SK-N-SH treated with all-trans-retinoic acid at 6 μM for 48 hours (cell line): ENCODE results near the gene OFD1.

Source experiments
- ARNTL ChIP-seq: fragments of 450-650 bp; formaldehyde crosslinking; IDR thresholded peaks from 2 replicates; pipeline ENCODE4 v1.5.0; 2020; ENCODE audit warnings: low read depth, mild to moderate bottlenecking, moderate library complexity, borderline replicate concordance
- GLIS3 ChIP-seq: fragments of 250-450 bp; sonication (Bioruptor Pico); IDR thresholded peaks from 2 replicates; pipeline ENCODE4 v1.5.0; 2020; ENCODE audit warnings: mild to moderate bottlenecking, moderate library complexity
- ISL1 ChIP-seq: fragments of 250-450 bp; sonication (Bioruptor Pico); IDR thresholded peaks from 2 replicates; pipeline ENCODE4 v2.1.2; 2022; ENCODE audit warnings: mild to moderate bottlenecking, moderate library complexity
- RARB ChIP-seq: fragments of 250-450 bp; sonication (Bioruptor Pico); IDR thresholded peaks from 2 replicates; pipeline ENCODE4 v1.8.0; 2021; ENCODE audit warnings: mild to moderate bottlenecking, moderate library complexity
- TOX ChIP-seq: fragments of 250-450 bp; sonication (Bioruptor Pico); IDR thresholded peaks from 2 replicates; pipeline ENCODE4 v1.8.0; 2021; ENCODE audit warnings: mild to moderate bottlenecking, moderate library complexity, borderline replicate concordance
- TSHZ2 ChIP-seq: fragments of 250-450 bp; sonication (Bioruptor Pico); IDR thresholded peaks from 2 replicates; pipeline ENCODE4 v1.5.0; 2020; ENCODE audit warnings: mild to moderate bottlenecking, moderate library complexity
- ZFP3 ChIP-seq: fragments of 250-450 bp; sonication (Bioruptor Pico); IDR thresholded peaks from 2 replicates; pipeline ENCODE4 v1.5.0; 2020; ENCODE audit warnings: mild to moderate bottlenecking, moderate library complexity
- ZNF70 ChIP-seq: fragments of 450-650 bp; formaldehyde crosslinking; IDR thresholded peaks from 2 replicates; pipeline ENCODE4 v1.5.0; 2020; ENCODE audit warnings: mild to moderate bottlenecking, moderate library complexity
- ZNF8 ChIP-seq: fragments of 450-650 bp; formaldehyde crosslinking; IDR thresholded peaks from 2 replicates; pipeline ENCODE4 v1.5.0; 2020; ENCODE audit warnings: mild to moderate bottlenecking, moderate library complexity
- TF ChIP-seq, protein P1 (sequence below): fragments of 250-450 bp; sonication (Bioruptor Pico); IDR thresholded peaks from 2 replicates; pipeline ENCODE4 v1.5.1; 2020; ENCODE audit warnings: low read depth, mild to moderate bottlenecking, moderate library complexity
- TF ChIP-seq, protein P2 (sequence below): fragments of 250-450 bp; sonication (Bioruptor Pico); IDR thresholded peaks from 2 replicates; pipeline ENCODE4 v1.8.0; 2020; ENCODE audit warnings: mild to moderate bottlenecking, moderate library complexity, borderline replicate concordance

- no peak for TF ChIP-seq ZFP3 (CRISPR knock-in tag)
- TF ChIP-seq ZNF8 (CRISPR knock-in tag) = no peak
- no peak for TF ChIP-seq RARB (CRISPR knock-in tag)
- TF ChIP-seq GLIS3 (CRISPR knock-in tag) = no peak
- no peak for TF ChIP-seq ARNTL
- TF ChIP-seq ISL1 (CRISPR knock-in tag) = no peak
- TF ChIP-seq ZNF70 (CRISPR knock-in tag) = no peak
- TF ChIP-seq TSHZ2 (CRISPR knock-in tag) = no peak
- TF ChIP-seq, protein P1, sequence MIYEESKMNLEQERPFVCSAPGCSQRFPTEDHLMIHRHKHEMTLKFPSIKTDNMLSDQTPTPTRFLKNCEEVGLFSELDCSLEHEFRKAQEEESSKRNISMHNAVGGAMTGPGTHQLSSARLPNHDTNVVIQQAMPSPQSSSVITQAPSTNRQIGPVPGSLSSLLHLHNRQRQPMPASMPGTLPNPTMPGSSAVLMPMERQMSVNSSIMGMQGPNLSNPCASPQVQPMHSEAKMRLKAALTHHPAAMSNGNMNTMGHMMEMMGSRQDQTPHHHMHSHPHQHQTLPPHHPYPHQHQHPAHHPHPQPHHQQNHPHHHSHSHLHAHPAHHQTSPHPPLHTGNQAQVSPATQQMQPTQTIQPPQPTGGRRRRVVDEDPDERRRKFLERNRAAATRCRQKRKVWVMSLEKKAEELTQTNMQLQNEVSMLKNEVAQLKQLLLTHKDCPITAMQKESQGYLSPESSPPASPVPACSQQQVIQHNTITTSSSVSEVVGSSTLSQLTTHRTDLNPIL (CRISPR knock-in tag) = no peak
- TF ChIP-seq, protein P2, sequence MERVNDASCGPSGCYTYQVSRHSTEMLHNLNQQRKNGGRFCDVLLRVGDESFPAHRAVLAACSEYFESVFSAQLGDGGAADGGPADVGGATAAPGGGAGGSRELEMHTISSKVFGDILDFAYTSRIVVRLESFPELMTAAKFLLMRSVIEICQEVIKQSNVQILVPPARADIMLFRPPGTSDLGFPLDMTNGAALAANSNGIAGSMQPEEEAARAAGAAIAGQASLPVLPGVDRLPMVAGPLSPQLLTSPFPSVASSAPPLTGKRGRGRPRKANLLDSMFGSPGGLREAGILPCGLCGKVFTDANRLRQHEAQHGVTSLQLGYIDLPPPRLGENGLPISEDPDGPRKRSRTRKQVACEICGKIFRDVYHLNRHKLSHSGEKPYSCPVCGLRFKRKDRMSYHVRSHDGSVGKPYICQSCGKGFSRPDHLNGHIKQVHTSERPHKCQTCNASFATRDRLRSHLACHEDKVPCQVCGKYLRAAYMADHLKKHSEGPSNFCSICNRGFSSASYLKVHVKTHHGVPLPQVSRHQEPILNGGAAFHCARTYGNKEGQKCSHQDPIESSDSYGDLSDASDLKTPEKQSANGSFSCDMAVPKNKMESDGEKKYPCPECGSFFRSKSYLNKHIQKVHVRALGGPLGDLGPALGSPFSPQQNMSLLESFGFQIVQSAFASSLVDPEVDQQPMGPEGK (CRISPR knock-in tag) = no peak
- no peak for TF ChIP-seq TOX (CRISPR knock-in tag)
These were observed 23.4 kb upstream of the OFD1 start for GRCh38 chrX:13711141-13711540.
